IPS DF 4.7 (cell line): ENCODE measurements around the gene DISP2.

Source experiments
- DNase-seq: peaks from one replicate; pipeline ENCODE4 v3.0.0-alpha.2; 2013; ENCODE audit warnings: low spot score; ENCODE audit errors: extremely low read depth

Gene DISP2

DNA sequence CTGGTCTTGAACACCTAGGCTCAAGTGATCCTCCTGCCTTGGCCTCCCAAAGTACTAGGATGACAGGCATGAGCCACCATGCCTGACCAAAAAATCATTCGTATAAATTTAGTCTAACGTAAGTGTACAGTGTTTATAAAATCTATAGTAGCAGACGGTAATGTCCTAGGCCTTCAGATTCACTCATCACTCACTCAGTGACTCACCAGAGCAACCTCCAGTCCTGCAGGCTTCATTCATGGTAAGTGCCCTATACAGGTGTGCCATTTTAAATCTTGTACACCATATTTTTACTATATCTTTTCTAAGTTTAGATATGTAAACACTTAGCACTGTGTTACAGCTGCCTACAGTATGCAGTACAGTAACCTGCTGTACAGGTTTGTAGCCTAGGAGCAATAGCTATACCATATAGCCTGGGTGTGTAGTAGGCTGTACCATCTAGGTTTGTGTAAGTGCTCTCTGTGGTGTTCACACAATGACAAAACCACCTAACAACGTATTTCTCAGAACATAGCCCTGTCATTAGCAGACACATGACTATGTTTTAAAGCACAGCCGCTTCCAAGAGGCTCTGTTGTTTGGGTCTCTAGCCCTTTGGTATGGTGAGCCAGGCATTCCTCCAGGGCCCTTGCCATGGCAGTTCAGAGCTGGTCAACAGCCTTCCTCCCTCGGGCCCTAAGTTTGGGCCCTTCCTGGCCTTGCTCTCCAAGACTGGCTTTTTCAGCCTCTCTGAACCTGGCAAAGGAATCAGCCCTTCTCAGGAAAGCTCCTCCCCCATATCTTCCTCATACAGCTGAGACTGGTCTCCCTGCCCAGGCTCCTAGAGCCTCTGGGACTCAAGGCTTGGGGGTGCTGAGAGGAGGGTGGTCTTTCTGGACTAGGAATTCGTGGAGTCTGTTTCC lies 15.4 kb upstream of the DISP2 start:
- no peak for DNase-seq

DNA sequence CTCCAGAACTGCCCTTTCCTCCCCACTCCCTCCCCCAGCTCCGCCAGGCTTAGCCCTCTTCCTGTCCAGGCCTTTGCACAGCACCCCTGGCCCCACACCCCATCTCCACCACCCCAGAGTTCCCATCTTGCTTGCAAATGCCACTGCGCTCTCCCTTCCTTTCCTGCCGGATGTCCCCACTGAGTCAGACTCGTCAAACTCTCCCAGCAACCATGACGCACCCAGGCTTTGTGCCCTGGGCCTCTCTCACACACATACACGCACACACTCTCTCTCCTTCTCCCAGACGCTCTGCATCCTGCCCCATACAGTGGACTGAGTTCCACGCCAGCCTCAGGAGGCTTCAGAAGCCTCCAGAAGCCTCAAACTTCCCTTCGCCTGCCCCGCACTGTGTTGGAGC lies 14.5 kb upstream of the DISP2 start:
- no peak for DNase-seq

DNA sequence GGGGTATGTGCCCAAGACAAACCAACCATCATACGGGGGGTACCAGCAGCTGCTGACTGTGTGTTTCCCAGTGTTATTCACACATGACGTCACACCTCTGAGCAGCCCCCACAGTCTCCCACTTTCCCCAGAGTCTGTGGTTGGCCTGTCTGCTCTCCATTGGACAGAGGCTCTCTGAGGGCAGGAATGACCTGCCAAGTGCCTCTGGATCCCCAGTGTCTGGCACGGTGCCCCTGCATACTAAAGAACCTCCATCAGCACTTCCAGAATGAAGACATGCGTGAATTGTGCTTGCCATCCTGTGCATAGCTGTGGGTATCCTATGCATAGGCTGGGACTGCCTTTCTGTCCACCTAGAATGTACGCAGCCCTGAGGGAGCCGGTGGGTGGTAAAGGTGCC lies 13.8 kb upstream of the DISP2 start:
- DNase-seq: no peak

DNA sequence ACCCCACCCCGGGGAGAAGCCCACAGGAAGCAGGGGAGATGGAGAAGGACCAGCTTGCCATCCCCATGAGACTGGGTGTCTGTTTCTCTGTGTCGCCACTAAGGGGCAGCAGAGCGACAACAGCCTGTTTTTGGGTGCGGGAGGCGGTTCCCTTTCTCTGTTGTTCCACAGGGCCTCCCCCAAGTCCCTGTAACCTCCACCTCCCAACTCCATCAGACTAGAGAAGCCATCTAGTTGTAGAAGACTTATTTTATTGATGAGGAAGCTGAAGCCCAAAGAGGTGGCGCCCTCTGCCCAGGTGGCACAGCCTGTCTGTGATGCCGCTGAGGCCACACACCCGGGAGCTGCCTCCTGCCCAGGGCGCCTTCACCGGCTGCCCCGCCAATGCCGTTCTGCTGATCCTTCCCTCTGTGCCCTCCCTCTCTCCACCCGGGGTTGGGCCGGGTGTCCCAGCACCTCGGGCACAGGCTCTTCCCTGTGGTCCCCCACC lies 13.3 kb upstream of the DISP2 start:
- DNase-seq: no peak

DNA sequence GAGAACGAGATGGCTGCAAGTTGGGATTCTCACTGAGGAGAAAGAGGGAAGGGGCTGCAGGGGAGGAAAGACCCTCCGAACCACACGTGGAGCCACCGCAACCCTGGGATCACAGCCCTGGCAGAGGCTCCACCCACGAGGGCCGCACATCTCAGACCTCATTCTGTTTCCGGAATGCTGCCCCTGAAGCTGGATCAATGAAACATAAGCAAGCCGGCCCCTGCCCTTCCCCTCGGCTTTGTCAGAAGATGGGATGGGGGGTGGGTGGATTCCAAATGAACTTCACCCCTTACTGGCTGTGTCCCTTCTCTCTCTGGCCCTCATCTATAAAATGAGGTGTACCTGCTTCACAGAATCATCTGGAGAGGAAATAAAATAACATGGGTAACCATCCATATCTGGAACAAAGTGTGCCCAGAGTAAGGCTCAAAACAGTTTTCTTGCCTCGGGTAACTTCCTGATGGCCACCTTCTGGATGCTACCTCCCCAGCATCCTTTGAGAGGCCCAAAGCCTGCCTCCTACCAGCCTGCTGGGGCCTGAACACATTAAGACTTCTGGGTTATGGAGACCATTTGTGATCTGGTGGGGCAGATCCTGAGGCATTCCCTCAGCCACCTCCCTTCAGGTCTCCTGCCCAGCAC lies 12.7 kb upstream of the DISP2 start:
- no peak for DNase-seq

DNA sequence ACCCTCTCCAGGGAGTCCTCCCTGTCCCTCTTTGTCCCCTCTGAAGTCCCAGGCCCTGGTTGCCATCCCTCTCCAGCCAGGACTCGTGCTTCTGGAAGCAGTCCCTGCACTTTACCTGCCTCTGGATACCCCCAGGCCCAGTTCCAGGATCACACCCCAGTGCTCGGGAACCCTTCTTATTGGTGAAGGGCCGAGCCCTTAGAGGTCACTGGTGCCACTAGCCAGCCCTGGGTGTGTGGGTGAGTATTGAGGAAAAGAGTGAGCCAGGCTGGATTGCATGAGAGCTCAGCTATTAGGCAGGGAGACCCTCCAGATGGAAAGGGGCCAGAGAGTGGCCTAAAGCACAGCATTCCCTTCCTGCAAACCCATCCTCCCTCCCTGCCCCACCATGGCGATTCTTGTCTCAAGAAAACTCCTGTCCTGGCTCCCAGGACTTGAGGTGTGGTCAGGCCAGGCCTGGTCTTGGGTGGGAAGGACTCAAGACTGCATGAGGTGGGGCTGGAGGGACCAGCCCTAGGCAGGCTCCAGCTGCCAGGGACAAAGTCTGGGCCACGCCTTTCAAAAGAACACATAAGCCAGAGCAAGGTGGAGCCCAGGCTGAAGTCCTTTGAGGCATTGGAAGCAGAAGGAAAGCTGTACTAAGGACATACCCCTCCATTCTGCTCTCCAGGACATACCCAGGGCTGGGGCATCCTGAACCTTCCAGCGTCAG lies 12.0 kb upstream of the DISP2 start:
- DNase-seq: no peak

DNA sequence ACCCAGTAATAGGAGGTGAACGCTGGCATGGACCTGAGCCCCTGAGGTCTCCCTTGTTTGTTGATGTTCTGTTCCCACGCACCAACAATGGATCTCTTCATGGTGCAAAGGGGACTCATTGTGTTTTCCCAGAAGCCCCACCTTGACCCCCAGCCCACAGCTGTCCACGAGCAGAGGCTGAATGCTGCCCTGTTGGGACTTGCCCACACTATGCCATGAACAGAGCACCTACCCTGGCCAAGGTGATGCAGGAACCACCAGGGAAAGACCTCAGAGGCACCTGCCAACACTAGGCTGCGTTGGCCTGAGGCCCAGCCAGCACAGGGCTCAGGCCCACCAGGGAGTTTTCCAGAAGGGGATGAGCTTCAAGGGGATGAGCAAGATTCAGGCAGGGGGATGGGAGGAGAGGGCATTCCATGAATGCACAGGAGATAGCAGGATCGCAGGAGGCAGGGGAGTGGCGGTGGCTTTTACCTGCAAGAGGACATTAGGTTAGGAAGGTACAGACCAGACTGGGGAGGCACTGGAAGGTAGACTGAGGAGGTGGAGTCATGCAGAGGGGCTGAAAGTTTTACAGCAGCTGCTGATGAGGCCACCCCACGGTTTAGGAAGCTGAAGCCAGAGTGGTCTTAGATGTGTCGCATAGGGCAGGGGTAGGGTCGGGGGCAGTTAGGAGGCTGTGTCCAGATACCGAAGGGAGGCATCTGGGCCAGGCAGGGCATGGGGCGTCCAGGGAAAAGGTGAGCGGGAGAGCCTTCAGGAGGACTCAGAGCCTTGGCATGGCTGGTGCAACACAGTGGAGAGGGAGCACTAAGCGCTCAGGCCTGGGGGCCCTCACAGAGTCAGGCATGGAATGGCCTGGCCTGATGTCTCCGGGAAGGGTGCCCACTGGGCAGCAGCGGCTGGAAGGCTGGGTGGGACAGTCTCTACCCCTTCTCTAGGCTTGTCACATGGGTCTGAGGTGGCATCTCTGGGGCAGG lies 11.2 kb upstream of the DISP2 start:
- no peak for DNase-seq

DNA sequence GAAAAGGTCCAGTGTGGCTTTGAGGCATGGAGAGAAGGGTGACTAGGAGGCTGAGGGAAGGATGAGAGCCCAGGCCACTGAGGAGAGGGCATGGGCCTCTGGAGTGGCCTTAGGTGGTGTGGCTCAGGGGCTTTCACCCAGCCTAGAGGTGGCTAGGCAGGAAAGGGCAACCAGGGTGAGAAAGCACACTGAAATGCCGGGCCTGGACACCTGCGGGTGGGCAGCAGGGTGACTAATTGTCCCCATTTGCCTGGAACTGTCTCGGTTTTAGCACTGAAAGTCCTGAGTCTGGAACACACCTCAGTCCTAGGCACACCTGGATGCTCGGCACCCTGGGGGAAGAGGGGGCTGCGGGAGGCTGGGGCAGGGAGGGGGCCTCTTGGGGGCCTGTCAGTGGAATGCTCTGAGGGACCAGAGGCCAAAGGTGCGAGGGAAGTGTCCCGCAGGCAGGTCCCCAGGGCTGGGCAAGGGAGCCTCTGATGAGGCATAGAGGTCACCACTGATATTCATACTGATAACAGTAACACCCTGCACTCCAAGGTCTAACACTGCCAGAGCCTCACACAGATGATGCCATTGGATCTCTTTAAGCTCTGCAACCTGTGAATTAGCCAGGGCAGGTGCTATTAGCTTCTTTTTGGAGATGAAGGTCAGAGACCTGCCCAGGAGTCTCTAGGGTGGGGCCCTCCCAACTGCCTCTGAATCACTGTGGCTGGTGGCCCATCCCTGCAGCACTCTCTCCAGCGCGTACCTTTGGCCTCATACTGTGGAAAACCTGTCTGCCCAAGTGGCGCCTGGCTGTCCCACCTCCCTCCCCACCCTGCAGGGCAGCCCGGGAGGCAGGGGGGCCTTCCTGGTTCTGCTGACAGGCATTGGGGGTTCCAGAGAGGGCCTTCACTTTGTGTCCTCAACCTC lies 10.2 kb upstream of the DISP2 start:
- no peak for DNase-seq

DNA sequence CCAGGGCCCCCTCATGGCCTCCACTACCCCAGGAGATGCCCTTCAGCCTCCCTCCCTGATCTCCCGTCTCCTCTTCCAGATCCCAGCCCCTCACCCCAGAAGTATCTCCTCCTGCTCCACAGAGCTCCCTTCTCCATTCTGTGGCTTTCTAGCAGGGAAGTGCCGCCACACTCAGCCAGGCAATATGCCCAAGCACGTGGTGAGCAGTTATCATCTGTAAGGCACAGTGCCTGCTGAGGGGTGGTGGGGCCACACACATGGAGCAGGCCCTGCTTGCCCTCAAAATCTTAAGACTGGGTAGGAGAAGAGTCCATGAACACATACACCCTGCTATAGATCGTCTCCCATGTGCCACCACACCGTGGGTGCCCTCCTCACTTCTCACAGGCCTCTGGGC lies 9.5 kb upstream of the DISP2 start:
- no peak for DNase-seq

DNA sequence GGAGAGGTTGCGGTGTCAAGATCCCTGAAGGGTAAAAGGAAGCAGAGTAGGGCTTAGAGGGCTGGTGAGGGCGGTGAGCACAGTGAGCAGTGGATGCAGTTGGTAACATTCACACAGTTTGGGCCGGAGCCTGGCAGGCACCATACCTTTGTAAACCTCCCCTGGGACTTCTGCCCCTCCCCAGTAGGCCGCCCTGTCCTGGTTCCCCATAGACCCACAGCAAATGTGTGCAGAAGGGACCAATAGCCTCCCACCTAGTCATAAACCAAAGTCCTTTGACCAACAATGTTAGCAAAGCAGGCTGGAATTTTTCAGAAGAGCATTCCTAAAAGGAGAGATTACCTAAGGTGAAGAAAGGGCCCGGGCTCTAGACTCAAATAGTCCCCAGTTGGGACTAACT lies 8.9 kb upstream of the DISP2 start:
- DNase-seq: no peak

DNA sequence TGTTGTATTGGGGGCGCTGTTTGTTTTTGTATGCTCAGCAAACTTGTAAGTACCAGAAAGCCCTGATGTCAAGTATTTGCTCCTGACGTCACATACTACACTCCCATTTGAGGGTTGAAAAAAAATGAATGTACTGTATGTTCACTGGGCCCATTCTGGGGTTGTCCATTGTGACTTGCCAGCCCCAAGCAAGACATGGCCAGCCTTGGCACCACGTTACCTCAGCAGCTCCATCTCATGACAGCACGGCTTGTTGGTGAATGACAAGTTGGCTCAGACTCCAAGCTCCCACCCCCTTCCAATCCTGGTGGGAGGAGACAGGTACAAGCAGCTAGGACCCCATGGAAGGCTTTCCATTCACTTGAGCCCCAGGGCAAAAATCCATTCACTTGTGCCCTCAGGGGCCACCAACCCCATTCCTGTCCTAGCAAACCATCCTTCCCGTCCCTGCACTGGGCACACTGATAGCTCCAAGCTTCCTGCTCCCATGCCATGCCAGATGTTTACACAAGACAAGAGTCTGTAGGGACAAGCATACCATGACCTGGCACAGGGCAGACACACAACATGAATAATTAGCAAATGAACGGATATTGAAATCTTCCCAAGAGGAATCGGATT lies 5.6 kb upstream of the DISP2 start:
- DNase-seq: no peak

DNA sequence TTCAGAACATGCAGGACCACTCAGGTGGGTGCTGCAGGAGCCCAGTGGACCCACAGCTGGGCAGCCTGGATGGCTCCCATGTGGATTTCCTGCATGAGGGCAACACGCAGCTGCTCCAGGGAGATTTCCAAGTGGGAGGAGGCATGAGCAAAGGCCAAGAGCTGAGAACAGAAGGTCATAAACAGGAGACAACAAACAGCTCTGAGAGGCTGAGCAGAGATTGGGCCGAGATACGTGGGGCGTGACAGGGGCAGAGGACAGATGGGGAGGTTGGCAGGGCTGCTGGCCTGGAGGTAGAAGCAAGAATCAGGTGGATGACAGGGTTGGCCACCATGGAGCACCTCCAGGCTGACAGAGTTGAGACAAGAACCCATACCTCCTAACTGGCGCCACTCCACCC lies 4.3 kb upstream of the DISP2 start:
- DNase-seq: no peak

DNA sequence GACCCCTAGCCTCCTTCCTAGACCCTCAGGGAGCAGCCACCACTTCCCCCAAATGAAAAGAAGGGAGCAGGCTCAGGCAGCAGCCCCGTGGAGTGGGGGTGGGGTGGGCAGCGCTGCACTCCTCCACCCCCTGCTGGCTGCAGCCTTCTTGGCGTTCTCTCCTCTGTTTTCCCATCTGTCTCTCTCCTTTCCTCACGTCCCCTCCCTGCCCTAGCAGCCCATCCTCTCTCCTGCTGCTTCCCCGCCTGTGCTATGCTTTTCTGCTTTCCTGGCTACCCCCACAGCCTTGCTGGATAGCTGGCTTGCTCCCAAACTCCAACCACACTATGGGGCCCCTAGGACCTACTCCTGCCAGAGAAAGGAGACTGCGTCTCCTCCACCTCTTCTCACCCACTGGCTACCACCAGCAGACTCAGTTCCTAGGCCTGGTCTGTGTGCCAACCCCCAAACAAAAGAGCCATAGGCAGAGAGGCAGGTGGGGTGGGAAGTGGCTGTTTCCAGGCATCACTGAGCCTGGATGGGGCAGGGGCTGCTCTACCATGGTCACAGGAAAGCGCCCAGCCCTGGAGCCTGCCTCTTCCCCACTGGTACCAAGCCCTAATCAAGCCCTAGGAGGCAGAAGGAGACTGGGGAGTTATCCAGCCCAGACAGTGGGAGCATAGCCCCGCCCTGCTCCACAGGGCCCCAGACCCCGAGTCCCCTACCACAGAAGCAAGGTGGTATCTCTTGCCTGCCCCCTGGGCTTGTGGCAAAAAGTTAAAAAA lies 3.4 kb upstream of the DISP2 start:
- no peak for DNase-seq

DNA sequence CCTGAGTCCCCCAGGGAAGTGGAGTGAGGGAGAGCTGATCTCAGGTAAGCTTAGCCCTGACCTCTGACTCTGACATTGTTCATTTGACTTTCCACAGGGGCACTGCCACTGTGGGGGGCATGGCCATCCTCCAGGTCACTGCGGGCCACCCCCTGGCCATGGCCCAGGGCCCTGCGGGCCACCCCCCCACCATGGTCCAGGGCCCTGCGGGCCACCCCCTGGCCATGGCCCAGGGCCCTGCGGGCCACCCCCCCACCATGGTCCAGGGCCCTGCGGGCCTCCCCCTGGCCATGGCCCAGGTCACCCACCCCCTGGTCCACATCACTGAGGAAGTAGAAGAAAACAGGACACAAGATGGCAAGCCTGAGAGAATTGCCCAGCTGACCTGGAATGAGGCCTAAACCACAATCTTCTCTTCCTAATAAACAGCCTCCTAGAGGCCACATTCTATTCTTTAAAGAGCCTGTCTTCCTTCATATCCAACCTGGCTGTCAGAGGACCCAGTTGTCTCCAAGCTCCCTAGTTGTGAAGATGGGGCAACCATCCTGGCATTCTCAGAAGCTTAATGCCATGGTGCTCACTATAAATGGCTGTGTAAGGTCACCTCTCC lies 1.9 kb upstream of the DISP2 start:
- no peak for DNase-seq

DNA sequence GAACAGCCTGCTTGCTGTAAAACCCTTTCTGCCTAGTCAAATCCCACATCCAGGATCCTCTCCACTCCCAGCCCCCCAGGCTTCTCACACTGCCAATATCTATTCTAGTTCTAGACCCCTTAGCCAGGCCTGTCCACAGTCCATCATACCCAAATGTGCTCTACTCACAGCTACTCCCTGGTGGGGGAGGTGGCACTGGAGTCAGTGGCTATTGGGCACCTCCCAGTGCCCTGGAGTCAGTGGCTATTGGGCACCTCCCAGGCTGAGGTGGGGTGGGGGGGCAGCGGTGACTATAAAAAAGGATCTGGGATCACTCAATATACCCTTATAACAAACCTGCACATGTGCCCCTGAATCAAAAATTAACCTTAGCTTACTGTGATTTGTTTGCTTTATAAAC lies 773 bp upstream of the DISP2 start:
- no peak for DNase-seq

DNA sequence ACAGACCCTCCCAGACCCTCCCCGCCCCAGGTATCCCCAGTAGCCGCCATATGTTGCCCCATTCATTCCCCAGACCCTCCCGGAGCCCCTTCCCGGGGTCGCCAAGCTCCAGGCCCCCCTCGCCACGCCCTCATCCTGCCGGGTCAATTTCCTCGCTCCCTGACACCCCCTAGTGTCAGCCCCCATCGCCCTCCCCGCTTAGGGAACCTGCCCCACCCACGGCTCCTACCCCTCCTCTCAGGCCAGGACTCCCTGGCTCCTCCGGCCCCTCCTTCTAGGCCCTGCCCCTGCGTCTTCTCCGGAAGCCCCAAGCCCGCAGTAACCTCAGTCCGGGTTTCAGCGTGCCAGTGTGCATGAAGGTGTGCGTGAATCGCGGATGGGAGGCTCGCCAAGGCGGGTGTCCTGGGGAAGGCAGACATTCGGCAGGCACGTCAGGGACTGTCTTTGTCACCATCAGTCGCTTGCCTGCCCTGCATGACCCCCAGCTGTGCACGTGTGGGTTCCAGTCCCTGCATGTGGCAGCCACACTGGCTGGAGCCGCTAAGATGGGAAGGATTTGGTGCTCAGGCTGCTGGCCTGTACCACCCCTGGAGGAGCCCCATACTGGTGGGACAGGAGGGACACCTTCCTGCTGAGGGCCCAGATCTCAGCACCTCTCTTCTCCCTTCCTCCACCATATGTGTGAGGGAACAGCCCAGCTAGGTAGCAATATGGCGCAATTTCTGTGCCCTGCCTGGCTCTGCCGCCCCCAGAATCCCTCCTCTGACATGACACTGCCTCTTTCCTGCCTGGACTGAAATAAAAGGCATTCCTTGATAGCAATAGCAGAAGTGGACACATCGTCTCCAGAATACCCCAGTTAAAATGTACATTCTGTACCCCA lies 693 bp downstream of the DISP2 start:
- DNase-seq: no peak

DNA sequence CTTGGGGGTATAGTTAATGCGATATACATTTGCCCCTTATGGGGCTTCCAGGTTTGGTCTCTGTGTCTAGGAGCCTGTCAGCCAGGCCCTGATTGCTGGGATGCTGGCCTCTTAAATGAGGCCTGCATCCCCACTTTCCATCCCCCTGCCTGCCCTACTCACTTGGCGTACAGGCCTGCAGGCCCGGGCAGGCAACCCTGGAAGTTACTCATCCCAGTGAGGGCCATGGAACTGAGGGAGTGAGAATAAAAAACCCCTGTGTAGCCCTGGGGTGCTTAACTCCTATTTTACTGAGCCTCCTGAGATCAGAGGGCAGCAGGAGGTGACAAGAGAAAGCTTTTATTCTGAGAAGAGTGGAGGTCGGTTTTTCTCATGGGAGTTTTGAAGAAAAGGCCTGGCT lies 2.0 kb downstream of the DISP2 start:
- DNase-seq: no peak
